ENCODE data around the gene DUSP1.

DNA sequence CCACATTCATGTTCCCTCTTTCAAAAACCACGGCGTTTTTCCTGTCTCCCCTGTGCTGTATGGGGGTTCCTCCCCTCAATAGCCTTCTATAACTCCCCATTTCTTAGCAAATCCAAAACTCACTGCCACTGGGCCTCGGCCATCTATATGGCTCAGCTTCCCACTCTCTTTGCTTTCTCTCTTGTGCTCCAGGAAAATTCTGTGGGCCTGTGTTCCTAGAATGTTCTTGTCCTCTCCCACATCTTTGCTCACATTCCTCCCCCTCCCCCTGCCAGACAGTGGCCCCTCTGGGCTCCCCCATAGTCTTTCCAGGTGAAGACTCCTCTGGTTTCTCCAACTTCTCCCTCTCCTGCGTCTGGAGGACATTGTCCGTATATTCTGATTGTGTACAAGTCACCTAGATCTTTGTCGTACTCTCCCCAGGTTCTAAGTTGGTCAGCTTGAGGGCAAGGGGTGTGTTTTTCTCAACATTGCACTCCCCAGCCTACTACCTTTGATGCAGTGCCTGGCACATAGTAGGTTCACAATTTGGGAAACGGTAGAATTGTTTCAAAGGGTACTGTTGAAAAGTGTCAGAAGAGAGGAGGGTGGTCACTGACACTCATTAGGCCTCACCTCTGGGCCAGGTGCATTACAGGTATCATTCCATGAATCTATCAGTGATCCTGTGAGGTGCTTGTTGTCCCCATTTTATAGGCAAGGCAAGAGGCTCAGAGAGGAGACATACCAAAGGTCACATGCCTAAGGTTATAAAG is 3.7 kb upstream of the DUSP1 start:
- TF ChIP-seq EZH2 (IDR thresholded peaks at IDR 0.05; ENCODE audit: low read depth), result no peak
- TF ChIP-seq, protein P1, sequence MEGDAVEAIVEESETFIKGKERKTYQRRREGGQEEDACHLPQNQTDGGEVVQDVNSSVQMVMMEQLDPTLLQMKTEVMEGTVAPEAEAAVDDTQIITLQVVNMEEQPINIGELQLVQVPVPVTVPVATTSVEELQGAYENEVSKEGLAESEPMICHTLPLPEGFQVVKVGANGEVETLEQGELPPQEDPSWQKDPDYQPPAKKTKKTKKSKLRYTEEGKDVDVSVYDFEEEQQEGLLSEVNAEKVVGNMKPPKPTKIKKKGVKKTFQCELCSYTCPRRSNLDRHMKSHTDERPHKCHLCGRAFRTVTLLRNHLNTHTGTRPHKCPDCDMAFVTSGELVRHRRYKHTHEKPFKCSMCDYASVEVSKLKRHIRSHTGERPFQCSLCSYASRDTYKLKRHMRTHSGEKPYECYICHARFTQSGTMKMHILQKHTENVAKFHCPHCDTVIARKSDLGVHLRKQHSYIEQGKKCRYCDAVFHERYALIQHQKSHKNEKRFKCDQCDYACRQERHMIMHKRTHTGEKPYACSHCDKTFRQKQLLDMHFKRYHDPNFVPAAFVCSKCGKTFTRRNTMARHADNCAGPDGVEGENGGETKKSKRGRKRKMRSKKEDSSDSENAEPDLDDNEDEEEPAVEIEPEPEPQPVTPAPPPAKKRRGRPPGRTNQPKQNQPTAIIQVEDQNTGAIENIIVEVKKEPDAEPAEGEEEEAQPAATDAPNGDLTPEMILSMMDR (conservative IDR thresholded peaks at IDR 0.05), result no peak
